ENCODE measurements around the gene MPPE1.

- TF ChIP-seq CTCF (IDR thresholded peaks at IDR 0.05; ENCODE audit: poor library complexity) (no peak), EZH2 (IDR thresholded peaks at IDR 0.05; ENCODE audit: borderline replicate concordance) (no peak), EZH2phosphoT487 (IDR thresholded peaks at IDR 0.05; ENCODE audit: low read depth, severe bottlenecking, unreplicated experiment) (no peak)
Measured at GRCh38 chr18:11925800-11926481, 17.8 kb upstream of the MPPE1 start.

Measured in hepatocyte (in vitro differentiated cells).